Neuronal stem cell (in vitro differentiated cells): Measurements from ENCODE around the gene EHBP1L1.

Experiments
- DNase-seq: peaks from one replicate; pipeline ENCODE4 v3.0.0-alpha.2; 2013; ENCODE audit warnings: low spot score
- H2AFZ ChIP-seq: one replicate; pipeline ENCODE4 v1.6.1; 2013; ENCODE audit warnings: mild to moderate bottlenecking, low read length, inconsistent platforms
- H2AK5ac ChIP-seq: 2 replicates; pipeline ENCODE4 v1.6.1; 2013; ENCODE audit warnings: low read depth, mild to moderate bottlenecking, inconsistent platforms, low read length, moderate library complexity, mixed read lengths
- H2BK120ac ChIP-seq: 2 replicates; pipeline ENCODE4 v1.6.1; 2013; ENCODE audit warnings: low read depth, mild to moderate bottlenecking, inconsistent platforms, low read length, moderate library complexity, mixed read lengths
- H2BK12ac ChIP-seq: one replicate; pipeline ENCODE4 v1.6.1; 2013; ENCODE audit warnings: low read length, inconsistent platforms
- H2BK15ac ChIP-seq: 2 replicates; pipeline ENCODE4 v1.6.1; 2013; ENCODE audit warnings: mild to moderate bottlenecking, low read length, inconsistent platforms, mixed read lengths
- H2BK5ac ChIP-seq: one replicate; pipeline ENCODE4 v1.6.1; 2013; ENCODE audit warnings: inconsistent platforms, mild to moderate bottlenecking, low read length, moderate library complexity
- H3K14ac ChIP-seq: one replicate; pipeline ENCODE4 v1.6.1; 2013; ENCODE audit warnings: low read length, inconsistent platforms
- H3K18ac ChIP-seq: 2 replicates; pipeline ENCODE4 v1.6.1; 2013; ENCODE audit warnings: low read length, inconsistent platforms
- H3K23ac ChIP-seq: 2 replicates; pipeline ENCODE4 v1.6.1; 2013; ENCODE audit warnings: low read depth, mild to moderate bottlenecking, mixed read lengths, low read length, inconsistent platforms; ENCODE audit not compliant: poor library complexity
- H3K27ac ChIP-seq: replicated peaks from 3 replicates; pipeline ENCODE4 v1.5.1; 2013; ENCODE audit warnings: low read length, inconsistent platforms
- H3K27me3 ChIP-seq, 3 experiments: 2 replicates each; pipeline ENCODE4 v1.6.1; 2013; ENCODE audit warnings: low read length in 3 of 3, mild to moderate bottlenecking in 2 of 3, inconsistent platforms in 1 of 3, low read depth in 1 of 3, mixed read lengths in 1 of 3, moderate library complexity in 1 of 3; ENCODE audit not compliant: control insufficient read depth in 3 of 3, insufficient read depth in 3 of 3
- H3K36me3 ChIP-seq, 2 donors: replicated peaks in 1 of 2; 2 replicates each; pipeline ENCODE4 v1.6.1; 2013; ENCODE audit warnings: low read length in 2 of 2; ENCODE audit not compliant: control insufficient read depth in 2 of 2, insufficient read depth in 2 of 2
- H3K4ac ChIP-seq: 2 replicates; pipeline ENCODE4 v1.6.1; 2013; ENCODE audit warnings: inconsistent platforms, mild to moderate bottlenecking, low read length, moderate library complexity
- H3K4me1 ChIP-seq, 2 donors: 1 replicate in 1 of 2; 2 replicates in 1 of 2; pipeline ENCODE4 v1.6.1; 2013; ENCODE audit warnings: low read length in 2 of 2, low read depth in 1 of 2; ENCODE audit not compliant: control insufficient read depth in 2 of 2, insufficient read depth in 1 of 2
- H3K4me2 ChIP-seq: one replicate; pipeline ENCODE4 v1.6.1; 2013; ENCODE audit warnings: mild to moderate bottlenecking, low read length, inconsistent platforms; ENCODE audit not compliant: insufficient read depth, poor library complexity, severe bottlenecking
- H3K4me3 ChIP-seq, 2 donors: 2 replicates each; pipeline ENCODE4 v1.5.1; 2013; ENCODE audit warnings: low read length in 2 of 2, mild to moderate bottlenecking in 2 of 2, inconsistent platforms in 1 of 2, moderate library complexity in 1 of 2
- H3K79me1 ChIP-seq: one replicate; pipeline ENCODE4 v1.6.1; 2013; ENCODE audit warnings: low read depth, mild to moderate bottlenecking, inconsistent platforms, low read length, moderate library complexity
- H3K9ac ChIP-seq: one replicate; pipeline ENCODE4 v1.6.1; 2013; ENCODE audit warnings: mild to moderate bottlenecking, low read depth, low read length, inconsistent platforms; ENCODE audit not compliant: poor library complexity
- H3K9me3 ChIP-seq, 2 donors: replicated peaks in 1 of 2; 2 replicates each; pipeline versions ENCODE3 to v1.6.1; 2013; ENCODE audit warnings: low read length in 2 of 2, mild to moderate bottlenecking in 2 of 2, inconsistent platforms in 1 of 2, low read depth in 1 of 2, mixed read lengths in 1 of 2, moderate library complexity in 1 of 2; ENCODE audit not compliant: control insufficient read depth in 2 of 2, insufficient read depth in 1 of 2
- H4K8ac ChIP-seq: one replicate; pipeline ENCODE4 v1.6.1; 2013; ENCODE audit warnings: low read depth, mild to moderate bottlenecking, inconsistent platforms, low read length, moderate library complexity
- H4K91ac ChIP-seq: one replicate; pipeline ENCODE4 v1.6.1; 2013; ENCODE audit warnings: low read length, low read depth, mild to moderate bottlenecking, inconsistent platforms; ENCODE audit not compliant: poor library complexity
- WGBS, 2 donors: extraction: QIAGEN DNeasy Blood & Tissue Kit; methylation state at CpG; one replicate each; pipeline ENCODE4 v1.1.7; 2013; ENCODE audit warnings: missing lambda C conversion rate in 2 of 2, mixed read lengths in 1 of 2; ENCODE audit not compliant: insufficient read length in 2 of 2, insufficient replicate concordance in 1 of 2; ENCODE audit errors: extremely low coverage in 2 of 2; 5-methylcytosine and 5-hydroxymethylcytosine counted together

Gene EHBP1L1

GRCh38 chr11:65609665-65610064 is 33.8 kb downstream of the EHBP1L1 start:
- Histone ChIP-seq H3K14ac (no peak overlapping the region), H3K23ac (peak overlapping the region; percentile 81), H2AFZ (no peak overlapping the region), H3K9ac (no peak overlapping the region), H2AK5ac (no peak overlapping the region), H2BK12ac (no peak overlapping the region), H3K4me1 (peaks cover 22 to 25% of the 10 kb centered on the region in 2 donors), H3K18ac (peak overlapping the region; percentile 8), H3K27me3 (no peaks in the 10 kb centered on the region), H3K9me3 (no peaks in the 10 kb centered on the region), H4K91ac (no peak overlapping the region), H3K27ac (no peak overlapping the region), H2BK5ac (no peak overlapping the region), H2BK15ac (no peak overlapping the region), H3K4me3 (no peak overlapping the region), H3K4me2 (no peak overlapping the region), H3K79me1 (peaks cover 13% of the 10 kb centered on the region), H2BK120ac (no peak overlapping the region), H3K36me3 (peaks cover 31 to 80% of the 10 kb centered on the region in 2 donors), H4K8ac (no peak overlapping the region), H3K4ac (no peak overlapping the region)
- DNase-seq, result no peak
- WGBS, 2 donors, result no CpG with 5 or more reads among the region's 5 CpGs

DNA sequence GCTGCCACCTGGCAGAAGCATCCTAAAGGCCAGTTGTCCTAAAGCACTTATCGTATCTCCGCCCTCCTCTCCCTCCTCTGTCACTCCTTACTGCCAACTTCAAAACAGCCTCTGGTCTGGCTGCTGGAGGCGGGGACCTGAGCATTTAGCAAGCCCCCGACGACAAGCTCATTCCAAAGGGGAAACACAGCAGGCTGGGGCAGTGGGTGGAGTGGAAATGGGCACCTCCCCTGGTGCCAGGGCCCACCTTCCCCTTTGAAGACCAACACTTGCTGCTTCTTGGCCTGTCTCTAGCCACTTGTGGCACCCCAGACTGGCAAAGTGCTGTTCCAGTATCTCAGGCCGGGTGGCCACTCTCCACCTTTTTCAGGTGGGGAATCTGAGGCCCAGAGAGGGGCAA is 34.6 kb downstream of the EHBP1L1 start:
- no peak overlapping the region for H3K27ac ChIP-seq
- no peak overlapping the region for H2BK5ac ChIP-seq
- H4K8ac ChIP-seq, result no peak overlapping the region
- no peak overlapping the region for H3K23ac ChIP-seq
- no peak overlapping the region for H2BK12ac ChIP-seq
- peak overlapping the region; percentile 57 for H3K9ac ChIP-seq
- no peak overlapping the region for H2AK5ac ChIP-seq
- no peak overlapping the region for H3K4ac ChIP-seq
- H3K4me1 ChIP-seq, result peaks cover 22 to 25% of the 10 kb centered on the region in 2 donors
- peaks cover 13% of the 10 kb centered on the region for H3K79me1 ChIP-seq
- no peak overlapping the region for H3K18ac ChIP-seq
- no peaks in the 10 kb centered on the region for H3K27me3 ChIP-seq
- H2BK120ac ChIP-seq, result no peak overlapping the region
- no peak overlapping the region for H3K14ac ChIP-seq
- no peak overlapping the region for H3K4me3 ChIP-seq
- no peak for DNase-seq
- WGBS, 2 donors, result no CpG with 5 or more reads among the region's 6 CpGs
- no peak overlapping the region for H2BK15ac ChIP-seq
- H3K9me3 ChIP-seq, result no peaks in the 10 kb centered on the region
- peaks cover 24 to 73% of the 10 kb centered on the region in 2 donors for H3K36me3 ChIP-seq
- H3K4me2 ChIP-seq, result no peak overlapping the region
- no peak overlapping the region for H2AFZ ChIP-seq
- no peak overlapping the region for H4K91ac ChIP-seq

DNA sequence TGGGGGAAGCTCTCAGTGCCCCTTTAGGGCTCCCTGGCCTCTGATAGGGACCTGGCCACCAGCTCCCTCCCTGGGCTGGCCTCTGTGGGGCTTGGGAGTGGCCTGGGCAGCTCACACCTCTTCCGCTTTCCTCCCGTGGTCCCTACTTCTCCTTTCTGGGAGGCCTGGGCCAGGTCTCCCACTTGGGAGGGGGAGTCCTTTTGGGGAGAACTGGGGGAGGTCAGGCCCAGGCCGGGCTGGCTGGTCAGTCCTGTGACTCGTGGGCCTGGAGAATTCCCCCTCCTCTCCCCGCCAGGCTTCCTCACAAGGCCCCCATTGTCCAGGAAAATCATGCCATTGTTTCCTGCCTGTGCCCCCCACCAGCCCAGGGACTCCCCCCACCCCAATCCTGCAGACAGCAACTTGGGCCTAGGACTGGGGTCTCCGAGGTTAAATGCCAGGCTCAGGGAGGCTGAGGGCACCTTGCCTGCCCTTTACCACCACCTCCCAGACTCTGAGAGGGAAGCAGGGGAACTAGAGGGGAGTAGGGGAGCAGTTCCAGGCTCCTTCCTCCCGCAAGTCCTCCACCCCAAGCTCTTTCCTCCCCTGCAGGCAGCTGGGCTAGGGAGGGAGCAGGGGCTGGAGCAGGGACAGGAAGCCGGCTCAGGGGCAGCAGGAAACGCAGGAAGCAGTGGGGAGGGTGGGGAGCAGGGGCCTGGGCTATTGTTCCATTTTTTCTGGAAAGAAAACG is 35.3 kb downstream of the EHBP1L1 start:
- no peak overlapping the region for H3K14ac ChIP-seq
- no peak for DNase-seq
- peak overlapping the region in 1 of 2 donors; percentile 98 for H3K4me3 ChIP-seq
- peak overlapping the region; percentile 52 for H2BK12ac ChIP-seq
- peaks cover 13% of the 10 kb centered on the region for H3K79me1 ChIP-seq
- no peak overlapping the region for H3K27ac ChIP-seq
- H2BK120ac ChIP-seq, result no peak overlapping the region
- no peak overlapping the region for H2BK5ac ChIP-seq
- H2AK5ac ChIP-seq, result no peak overlapping the region
- H4K91ac ChIP-seq, result no peak overlapping the region
- peak overlapping the region; percentile 73 for H3K18ac ChIP-seq
- H4K8ac ChIP-seq, result no peak overlapping the region
- H2AFZ ChIP-seq, result no peak overlapping the region
- H3K9me3 ChIP-seq, result no peaks in the 10 kb centered on the region
- no peak overlapping the region for H3K23ac ChIP-seq
- no peak overlapping the region for H3K4me2 ChIP-seq
- peaks cover 18 to 65% of the 10 kb centered on the region in 2 donors for H3K36me3 ChIP-seq
- H3K9ac ChIP-seq, result peak overlapping the region; percentile 68
- no peak overlapping the region for H2BK15ac ChIP-seq
- H3K27me3 ChIP-seq, result no peaks in the 10 kb centered on the region
- H3K4ac ChIP-seq, result peak overlapping the region; percentile 71
- no CpG with 5 or more reads among the region's 10 CpGs for WGBS, 2 donors
- peaks cover 23 to 25% of the 10 kb centered on the region in 2 donors for H3K4me1 ChIP-seq

- Histone ChIP-seq H2AFZ (no peak overlapping the region), H3K4ac (no peak overlapping the region), H3K23ac (peak overlapping the region; percentile 18), H2BK15ac (no peak overlapping the region), H3K4me2 (peak overlapping the region; percentile 31), H3K4me3 (peak overlapping the region in 1 of 2 donors; percentile 98), H3K9ac (peak overlapping the region; percentile 50), H3K36me3 (peaks cover 18 to 63% of the 10 kb centered on the region in 2 donors), H3K4me1 (peaks cover 26 to 31% of the 10 kb centered on the region in 2 donors), H2BK12ac (no peak overlapping the region), H4K91ac (no peak overlapping the region), H3K27ac (no peak overlapping the region), H3K9me3 (no peaks in the 10 kb centered on the region), H3K27me3 (no peaks in the 10 kb centered on the region), H2AK5ac (peak overlapping the region; percentile 98), H2BK5ac (no peak overlapping the region), H2BK120ac (no peak overlapping the region), H4K8ac (no peak overlapping the region), H3K18ac (peak overlapping the region; percentile 37), H3K79me1 (peaks cover 19% of the 10 kb centered on the region), H3K14ac (no peak overlapping the region)
- DNase-seq, result no peak
- no CpG with 5 or more reads among the region's 12 CpGs for WGBS, 2 donors
Observed at GRCh38 chr11:65611758-65612603, 36.1 kb downstream of the EHBP1L1 start.
